GM21529 (cell line): ENCODE measurements around the gene PLXNA4.

ENCODE experiments used
- ATAC-seq: cut with Tn5 transposase; IDR thresholded peaks from one replicate; pipeline ENCODE4 v1.9.1; 2021; ENCODE audit not compliant: unreplicated experiment

The PLXNA4 gene

DNA sequence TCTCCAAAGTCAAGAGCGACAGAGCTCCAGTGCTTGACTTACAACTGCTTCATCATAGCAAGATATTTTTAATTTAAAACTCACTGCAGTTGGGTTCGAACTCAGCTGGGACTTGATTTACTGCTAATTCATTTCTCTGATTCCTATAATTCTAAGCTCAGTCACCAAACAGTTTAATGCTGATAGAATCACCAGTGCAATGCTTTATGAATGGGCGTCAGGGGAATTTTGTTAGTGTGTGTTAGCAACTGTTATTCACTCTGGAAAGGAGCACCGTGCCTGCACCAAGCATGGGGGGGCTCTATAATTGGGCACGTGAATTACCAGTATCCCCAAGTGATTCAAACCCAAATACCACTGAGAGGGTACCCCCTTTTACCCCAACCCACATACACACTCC lies 10.4 kb downstream of the PLXNA4 start:
- ATAC-seq = no peak

DNA sequence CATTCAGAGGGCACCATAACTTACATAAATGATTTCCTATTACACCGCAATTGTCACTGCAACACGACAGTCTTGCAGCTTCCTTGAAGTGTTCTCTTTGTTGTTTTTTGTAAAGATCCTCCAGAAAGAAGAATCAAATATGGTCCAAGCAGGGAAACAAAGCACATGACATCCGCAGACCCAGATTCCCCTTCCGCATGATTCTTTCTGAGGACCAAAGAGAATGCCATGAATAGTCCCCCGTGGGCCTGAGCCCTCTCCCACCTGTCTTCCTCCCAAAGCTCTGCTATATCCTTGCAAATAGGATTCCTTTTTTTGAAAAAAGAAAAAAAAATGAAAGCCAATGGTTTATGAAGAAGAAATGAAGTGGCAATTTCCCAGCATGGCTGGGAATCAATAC lies 10.8 kb downstream of the PLXNA4 start:
- ATAC-seq = no peak

DNA sequence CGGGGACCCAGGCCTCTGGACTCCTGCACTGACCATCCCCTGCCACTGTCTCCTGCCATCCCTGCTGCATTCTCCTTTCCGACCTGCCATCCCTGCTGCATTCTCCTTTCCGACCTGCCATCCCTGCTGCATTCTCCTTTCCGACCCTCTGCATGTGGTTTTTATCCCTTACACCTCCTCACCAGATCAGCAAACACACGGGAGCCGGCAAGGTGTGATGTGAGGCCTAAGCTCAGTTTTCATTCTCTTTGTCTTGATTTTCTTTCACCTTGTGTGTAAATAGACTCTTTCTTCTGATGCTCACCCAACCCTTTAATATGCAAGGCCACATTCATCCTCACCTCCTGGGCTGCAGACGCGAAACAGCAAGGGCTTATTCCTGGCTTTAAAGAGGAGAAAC lies 11.4 kb downstream of the PLXNA4 start:
- no peak for ATAC-seq

DNA sequence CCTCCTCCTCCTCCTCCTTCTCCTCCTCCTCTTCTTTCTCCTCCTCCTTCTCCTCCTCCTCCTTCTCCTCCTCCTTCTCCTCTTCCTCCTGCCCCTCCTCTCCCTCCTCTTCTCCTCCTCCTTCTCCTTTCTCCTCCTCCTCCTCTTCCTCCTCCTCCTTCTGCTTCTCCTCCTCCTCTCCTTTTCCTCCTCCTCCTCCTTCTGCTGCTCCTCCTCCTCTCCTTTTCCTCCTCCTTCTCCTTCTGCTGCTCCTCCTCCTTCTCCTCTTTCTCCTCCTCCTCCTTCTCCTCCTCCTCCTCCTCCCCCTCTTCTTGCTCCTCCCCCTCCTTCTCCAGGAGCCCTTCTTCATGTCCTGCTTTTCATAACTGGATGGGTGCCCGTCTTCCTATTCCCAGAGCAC lies 12.2 kb downstream of the PLXNA4 start:
- no peak for ATAC-seq

DNA sequence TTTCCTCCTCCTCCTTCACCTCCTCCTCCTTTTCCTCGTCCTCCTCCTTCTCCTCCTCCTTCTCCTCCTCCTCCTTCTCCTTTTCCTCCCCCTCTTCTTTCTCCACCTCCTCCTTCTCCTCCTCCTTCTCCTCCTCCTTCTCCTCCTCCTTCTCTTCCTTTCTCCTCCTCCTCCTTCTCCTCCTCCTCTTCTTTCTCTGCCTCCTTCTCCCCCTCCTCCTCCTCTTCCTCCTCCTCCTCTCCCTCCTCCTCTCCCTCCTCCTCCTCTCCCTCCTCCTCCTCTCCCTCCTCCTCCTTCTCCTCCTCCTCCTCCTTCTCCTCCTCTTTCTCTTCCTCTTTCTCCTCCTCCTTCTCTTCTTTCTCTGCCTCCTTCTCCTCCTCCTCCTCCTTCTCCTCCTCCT lies 13.6 kb downstream of the PLXNA4 start:
- ATAC-seq = no peak

DNA sequence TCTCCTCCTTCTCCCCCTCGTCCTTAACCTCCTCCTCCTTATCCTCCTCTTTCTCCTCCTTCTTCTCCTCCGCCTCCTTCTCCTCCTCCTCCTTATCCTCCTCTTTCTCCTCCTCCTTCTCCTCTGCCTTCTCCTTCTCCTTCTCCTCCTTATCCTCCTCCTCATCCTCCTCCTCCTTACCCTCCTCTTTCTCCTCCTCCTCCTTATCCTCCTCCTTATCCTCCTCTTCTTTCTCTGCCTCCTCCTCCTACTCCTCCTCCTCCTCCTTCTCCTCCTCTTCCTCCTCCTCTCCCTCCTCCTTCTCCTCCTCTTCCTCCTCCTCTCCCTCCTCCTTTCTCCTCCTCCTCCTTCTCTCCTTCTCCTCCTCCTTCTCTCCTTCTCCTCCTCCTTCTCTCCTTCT lies 14.5 kb downstream of the PLXNA4 start:
- no peak for ATAC-seq

DNA sequence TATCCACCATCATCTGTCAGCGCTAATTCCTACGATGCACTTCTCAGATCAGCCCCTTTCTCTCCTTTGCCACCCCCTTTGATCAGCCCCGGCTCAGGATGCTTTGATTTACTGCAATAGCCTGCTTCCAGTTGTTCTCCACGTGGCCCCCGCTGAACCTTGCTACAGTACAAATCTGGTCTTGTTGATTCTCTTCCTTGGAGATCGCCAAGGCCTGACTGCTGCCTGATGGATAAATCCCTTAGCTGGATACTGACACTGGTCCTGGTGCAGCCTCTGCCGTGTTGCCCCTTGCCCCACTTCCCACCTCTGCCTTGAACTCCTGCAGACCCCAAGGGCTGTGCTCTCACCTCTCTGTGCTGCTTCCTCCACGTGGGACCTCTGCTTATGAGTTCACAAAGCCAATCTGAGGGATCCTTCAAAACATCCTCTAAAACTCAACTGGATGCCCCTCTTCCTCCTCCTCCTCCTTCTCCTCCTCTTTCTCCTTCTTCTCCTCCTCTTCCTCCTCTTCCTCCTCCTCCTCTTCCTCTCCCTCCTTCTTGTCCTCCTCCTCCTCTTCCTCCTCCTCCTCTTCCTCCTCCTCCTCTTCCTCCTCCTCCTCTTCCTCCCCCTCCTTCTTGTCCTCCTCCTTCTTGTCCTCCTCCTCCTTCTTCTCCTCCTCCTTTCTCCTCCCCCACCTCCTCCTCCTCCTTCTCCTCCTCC lies 15.3 kb downstream of the PLXNA4 start:
- ATAC-seq = no peak

DNA sequence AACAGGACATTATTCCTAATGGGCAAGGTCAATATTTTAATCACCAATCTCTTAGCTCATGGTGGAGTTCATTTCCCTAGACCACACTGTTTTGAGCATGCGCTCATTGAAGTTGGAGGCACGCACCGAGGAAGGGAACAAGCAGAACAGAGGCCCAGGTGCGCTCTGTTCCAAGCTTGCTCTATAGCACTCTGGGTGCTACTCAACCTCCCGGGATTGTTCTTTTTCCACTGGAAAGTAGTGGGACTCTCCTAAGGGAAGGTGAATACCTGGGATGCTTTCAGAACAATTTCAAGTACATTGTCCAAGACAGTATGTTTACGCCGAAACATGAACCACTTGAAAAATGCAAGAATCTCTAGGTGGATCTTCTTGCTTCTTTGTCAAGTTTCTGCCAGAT lies 16.2 kb downstream of the PLXNA4 start:
- ATAC-seq = no peak

DNA sequence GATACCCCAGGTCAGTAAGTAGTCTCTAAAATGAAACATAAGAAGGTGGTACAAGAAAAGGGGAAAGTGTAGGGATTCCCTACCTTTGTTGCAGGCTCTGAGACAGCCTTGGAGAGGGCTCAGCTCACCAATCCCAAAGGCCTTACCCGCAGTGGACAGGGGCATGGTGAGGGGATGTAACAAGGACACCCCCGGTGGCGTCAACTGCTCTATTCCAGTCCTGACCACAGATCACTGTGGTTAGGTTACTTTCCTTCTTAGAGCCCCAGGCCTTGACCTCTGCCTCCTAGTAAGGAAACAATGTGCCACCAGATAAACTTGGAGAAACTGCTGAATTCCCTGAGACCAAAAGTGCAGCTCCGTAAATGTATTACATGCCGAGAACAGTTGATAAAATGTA lies 17.5 kb downstream of the PLXNA4 start:
- ATAC-seq = no peak

DNA sequence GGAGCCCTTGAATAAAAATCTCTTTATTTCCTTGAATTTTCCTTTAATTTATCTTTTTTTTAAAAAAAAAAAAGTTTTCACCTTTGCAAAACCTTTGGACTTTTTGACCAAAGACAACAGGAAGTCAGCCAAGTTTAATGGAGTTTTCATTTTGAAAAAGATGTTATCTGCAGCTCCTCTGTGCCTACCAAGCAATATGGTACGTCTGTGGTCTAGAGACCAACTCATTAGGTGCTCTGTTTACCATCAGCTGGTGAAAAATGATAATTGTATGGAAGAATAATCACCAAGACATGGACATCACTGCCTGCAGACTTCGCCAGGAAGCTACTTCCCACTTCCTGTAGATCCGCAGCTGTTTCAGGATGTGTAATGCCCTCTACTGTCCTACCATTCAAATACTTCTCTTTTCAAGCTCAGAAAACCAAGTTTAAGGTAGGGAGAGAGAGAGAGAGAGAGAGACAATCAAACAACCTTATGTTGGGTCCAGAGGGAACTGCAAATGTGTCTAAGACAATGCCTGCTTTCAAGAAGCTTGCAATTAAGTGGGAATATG lies 18.7 kb downstream of the PLXNA4 start:
- no peak for ATAC-seq

DNA sequence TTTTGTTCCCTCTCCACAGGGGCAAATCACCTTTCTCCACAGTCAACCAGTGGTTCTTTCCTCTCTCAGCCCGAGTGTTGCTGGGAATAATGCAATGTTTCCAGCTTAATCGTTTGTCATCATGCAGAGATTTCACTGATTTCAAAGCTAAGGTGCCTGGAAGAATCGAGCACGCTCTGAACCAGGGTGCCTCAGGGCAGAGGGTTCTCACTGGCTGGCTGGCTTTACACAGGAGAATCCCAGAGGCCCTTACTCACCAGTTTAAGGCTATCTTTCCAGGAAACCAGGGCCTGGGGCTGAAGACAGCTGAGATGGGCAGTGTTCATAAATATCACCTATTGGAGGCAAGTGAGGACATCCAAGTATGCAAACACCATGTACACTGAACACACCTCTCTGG lies 21.8 kb downstream of the PLXNA4 start:
- ATAC-seq = no peak

DNA sequence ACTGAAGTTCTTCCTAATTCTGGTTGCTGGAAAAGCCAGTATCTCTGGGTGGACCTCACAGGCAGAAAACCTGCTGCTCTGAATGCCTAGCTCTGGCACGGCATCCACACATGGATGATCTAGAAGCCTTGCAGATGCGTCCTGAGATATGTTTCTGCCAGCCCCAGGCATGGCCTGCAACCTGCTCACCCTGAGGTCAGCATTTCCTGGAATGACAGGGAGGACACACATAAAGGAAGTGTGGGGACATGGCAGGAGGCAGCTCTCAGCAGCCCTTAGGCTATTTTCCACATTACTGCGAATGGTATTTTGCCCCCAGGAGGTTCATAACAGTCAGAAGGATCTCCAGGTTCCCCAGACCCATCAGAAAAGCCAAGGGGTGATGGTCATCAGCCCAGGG lies 23.2 kb downstream of the PLXNA4 start:
- no peak for ATAC-seq

DNA sequence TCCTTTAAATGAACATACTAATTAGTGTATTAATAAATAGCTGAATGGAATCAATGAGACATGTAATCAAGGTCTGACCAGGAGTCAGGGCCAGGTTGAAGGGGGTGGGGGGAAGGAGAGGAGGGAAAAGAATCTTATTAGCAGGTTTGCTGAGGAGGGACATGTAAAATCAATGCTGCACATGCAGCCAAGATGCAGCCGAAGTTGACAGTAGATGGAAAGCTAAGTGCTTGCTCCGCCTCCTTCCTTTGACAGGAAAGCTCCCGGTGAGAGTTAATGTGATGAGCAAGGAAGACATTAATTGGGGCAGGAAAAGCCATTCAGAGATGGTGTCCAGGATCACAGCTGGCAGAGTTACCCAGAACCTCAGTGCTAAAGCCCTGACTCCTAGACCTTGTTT lies 24.4 kb downstream of the PLXNA4 start:
- ATAC-seq = no peak

DNA sequence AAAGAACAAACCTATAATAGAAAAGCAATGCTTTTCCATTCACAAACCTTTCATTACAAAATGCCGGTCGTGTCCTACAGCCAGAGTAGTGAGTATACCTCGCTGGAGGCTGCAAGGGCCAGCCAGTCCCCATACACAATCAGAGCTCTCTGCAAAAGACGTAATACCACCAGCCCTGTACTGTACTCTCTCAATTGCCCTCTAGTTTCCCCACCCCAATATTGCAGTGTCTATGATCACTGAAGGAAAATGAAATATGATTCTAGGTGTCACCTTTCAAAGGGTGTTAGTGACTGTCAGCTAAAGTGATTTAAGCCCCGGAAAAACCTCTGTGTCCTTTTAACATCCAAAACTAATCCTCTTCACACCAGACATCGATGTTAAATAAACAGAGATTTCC lies 24.8 kb downstream of the PLXNA4 start:
- ATAC-seq = no peak

DNA sequence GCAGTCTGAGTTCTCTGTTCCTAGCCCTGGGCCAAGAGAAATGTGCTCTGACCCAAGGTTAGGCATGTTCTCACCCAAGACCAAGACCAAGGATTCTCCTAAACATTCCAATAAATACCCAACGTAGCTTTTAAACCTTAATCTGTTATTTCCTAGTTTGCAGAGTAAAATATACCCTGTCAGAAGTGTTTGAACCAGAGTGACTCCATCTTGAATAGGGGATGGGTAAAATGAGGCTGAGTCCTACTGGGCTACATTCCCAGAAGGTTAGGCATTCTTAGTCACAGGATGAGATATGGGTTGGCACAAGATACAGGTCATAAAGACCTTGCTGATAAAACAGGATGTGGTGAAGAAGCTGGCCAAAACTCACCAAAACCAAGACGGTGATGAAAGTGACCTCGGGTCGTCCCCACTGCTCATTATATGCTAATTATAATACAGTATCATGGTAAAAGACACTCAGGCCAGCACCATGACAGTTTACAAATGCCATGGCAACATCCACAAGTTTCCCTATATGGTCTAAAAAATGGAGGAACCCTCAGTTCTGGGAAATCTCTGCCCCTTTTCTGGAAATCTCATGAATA lies 27.7 kb downstream of the PLXNA4 start:
- ATAC-seq = no peak

DNA sequence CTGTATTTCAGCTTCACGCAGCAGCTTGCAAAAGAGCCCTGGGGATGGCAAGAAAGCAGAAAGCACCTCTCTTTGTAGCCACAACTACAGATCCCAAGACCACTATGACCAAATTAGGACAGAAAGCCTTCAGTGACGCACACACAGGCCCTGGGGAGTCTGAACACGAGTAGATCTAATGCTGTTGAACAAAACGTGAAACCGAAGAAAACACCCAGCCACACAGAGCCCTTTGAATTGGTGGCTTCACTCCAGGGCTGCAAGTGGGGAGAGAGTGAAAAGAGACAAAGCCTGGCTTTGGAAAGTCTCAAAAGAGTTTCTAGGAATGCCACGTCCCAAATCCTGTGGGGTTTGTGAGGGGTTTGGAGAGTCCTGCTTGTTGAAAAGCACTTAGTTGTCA lies 28.4 kb downstream of the PLXNA4 start:
- ATAC-seq = no peak

DNA sequence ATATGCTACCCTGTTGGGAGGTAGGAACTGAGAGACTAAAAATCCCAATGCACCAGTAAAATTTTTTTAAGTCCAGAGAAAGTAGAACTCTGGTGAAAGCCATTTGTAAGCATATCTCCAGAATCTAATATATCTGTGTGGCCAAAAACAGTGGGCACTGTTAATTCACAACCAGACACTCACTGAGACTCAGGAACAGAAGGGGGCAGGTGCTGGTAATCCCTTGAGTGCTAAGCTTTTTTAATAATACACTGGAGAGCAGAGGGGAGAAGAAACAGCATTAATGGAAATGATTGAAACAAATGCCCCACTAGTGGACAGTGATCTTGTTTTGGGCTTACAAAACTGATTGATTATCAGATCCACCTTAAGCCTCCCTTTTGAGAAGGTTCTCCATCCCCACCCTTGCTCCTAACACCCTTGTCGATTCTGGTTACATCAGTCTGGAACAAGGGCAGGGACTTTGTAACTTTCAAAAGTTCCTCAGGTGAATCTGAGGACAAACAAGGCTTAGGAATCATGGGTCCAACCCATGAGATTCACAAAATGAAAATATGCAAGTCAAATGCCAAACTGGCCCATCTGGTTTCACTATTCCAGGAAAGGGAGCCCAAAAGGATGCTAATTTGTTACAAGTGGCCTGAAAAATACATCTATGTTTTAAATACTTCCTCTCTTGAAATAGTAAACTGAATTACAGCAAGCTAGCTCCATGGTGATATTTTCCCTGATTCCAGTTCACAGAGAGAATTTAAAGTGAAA lies 29.7 kb downstream of the PLXNA4 start:
- ATAC-seq = no peak

DNA sequence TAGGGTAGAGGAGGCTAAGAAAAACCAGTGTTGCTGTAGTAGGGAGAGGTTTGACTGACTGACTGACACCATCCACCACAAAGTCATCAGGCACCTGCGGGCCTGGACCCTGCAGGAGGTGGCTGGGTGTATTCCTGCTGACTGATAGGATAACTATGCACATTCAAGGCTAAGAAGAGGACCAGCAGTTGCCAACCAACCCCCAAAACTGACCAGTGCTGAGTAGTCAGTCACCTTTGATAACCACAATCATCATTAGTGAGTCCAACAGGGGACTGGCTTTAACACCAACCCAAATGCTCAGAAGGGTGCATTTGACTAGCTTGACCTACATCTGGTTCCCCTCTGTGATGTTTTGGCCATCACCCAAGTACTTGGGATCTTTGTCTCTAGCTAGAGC lies 30.5 kb downstream of the PLXNA4 start:
- no peak for ATAC-seq

DNA sequence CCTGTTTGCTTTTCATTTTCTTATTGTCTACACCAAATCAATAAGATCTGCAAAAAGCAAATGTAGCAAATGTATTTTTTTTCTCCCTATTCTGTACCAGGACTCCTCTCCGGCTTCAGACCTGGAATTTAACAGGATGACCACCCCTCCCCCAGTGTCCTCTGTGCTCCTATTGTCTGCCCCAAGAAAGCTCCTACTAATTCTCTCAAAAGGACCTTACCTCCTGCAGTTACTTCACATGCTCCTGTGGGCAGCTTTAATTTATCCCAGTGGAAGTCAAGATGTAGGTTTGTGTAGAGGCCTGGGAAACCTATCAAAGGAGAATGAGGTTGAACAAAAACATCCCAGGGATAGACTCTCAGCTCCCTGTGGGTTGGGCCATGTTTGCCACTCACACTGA lies 31.3 kb downstream of the PLXNA4 start:
- ATAC-seq = no peak

DNA sequence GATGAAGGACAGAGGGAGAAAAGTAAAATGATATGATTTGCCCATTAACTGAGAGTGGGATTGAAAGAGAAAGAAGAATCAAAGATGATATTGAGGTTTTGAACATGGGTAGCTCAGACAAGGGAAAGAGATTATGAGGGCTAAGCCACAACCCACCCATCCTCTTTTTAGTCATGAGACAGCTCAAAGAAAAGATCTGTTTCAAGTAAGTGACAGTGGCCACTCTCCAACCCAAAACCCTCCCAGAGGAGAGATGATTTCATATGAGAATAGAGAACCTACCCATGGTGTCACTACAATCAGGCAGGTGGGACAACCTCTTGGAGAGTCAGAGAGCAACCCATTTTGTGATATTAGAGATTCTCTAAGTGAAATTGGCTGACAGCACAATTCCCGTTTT lies 32.2 kb downstream of the PLXNA4 start:
- ATAC-seq = no peak

DNA sequence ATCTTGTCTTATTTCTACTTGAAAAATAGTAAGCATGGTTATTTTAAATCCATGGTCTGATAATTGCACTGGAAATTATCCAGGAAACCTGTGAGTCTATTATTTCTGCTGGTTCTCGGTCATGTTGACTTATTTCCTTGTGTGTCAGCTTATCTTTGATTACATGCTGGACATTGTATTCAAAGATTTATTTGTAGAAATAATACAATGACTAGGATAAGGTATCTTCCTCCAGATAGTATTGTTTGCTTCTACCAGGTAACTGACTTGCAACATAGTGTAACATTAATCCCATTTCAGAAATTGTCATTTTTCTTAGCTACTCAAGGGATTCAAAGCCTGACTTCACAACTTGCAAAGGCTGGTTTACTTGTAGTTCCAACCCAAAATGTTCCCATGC lies 33.4 kb downstream of the PLXNA4 start:
- ATAC-seq = no peak

DNA sequence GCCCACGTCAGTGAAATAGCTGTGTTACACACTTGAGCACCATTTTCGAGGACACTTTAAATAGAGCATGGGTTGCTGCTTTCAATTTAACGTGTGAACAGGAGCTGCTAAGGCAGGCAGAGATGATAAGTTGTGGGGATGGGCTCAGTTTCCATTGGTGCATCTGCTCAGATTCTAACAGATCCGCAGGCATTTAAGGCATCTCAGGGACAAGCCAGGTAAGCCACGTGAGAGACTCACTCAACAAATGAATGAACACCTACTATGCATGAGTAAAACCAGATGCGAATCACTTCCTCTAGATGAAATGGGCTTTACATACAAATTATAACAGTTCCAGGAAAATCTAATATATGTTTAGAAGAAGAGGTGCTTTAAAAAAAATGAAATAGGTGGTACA lies 34.6 kb downstream of the PLXNA4 start:
- ATAC-seq = no peak
